Adrenal gland (tissue), 19 donors: ENCODE results near the gene NUTM1. TPM values are rescaled to one million over a fixed set of nuclear protein-coding genes. Genes with fewer than 3 reads are reported as not detected.

Source experiments
- DNase-seq, 7 donors: peaks; one replicate each; pipeline ENCODE4 v3.0.0-alpha.2; 2019 to 2020
- H3K27ac ChIP-seq, 5 donors: fragments of 200-600 bp; sonication (generic) in 4 of 5; 1 replicate in 3 of 5; 2 replicates in 2 of 5; pipeline versions ENCODE4 v1.5.1 to v1.8.0; 2016 to 2020; ENCODE audit warnings: mild to moderate bottlenecking in 1 of 5
- H3K27me3 ChIP-seq: fragments of 200-600 bp; 2 replicates; pipeline ENCODE4 v1.8.0; 2021
- H3K36me3 ChIP-seq, 2 donors: fragments of 200-600 bp; replicated peaks in 1 of 2; 1 replicate in 1 of 2; 2 replicates in 1 of 2; pipeline versions ENCODE4 v1.5.1 to v1.8.0; 2018 to 2022
- H3K4me1 ChIP-seq, 2 donors: fragments of 200-600 bp; replicated peaks in 1 of 2; 1 replicate in 1 of 2; 2 replicates in 1 of 2; pipeline versions ENCODE4 v1.5.1 to v1.8.0; 2018 to 2021
- H3K4me3 ChIP-seq, 4 donors: fragments of 200-600 bp; sonication (generic) in 3 of 4; one replicate each; pipeline ENCODE4 v1.5.1; 2016 to 2018
- H3K9me3 ChIP-seq, 3 donors: fragments of 200-600 bp; sonication (generic) in 1 of 3; replicated peaks in 1 of 3; 1 replicate in 2 of 3; 2 replicates in 1 of 3; pipeline versions ENCODE4 v1.5.1 to v1.8.0; 2016 to 2021
- POLR2A ChIP-seq, 2 donors: fragments of 450-650 bp; IDR thresholded peaks; one replicate each; pipeline ENCODE4 v1.6.1; 2017; ENCODE audit warnings: antibody characterized with exemption in 2 of 2, mild to moderate bottlenecking in 2 of 2, moderate library complexity in 1 of 2
- WGBS, 4 donors: extraction: QIAGEN DNeasy Blood & Tissue Kit in 2 of 4; methylation state at CpG; one replicate each; pipeline versions ENCODE4 v1.1.5 to v1.1.7; 2013 to 2017; 5-methylcytosine and 5-hydroxymethylcytosine counted together
- intact Hi-C, 2 donors: fragments of 100-400 bp; cut with DNase I; formaldehyde crosslinking; loops; one replicate each; pipeline versions ENCODE4 v1.14.1 to v1.15.0; 2022 to 2023
- long read RNA-seq, 10 donors: library from polyadenylated mRNA in 3 of 10; unstranded in 2 of 10; stranded (forward) in 1 of 10; transcript quantifications; one replicate each; pipeline ENCODE4 v2.0.0 and lab custom pipeline, GENCODE V29; 2021 to 2026
- polyA plus RNA-seq, 3 donors: library from polyadenylated mRNA; stranded (reverse); fragments of 200-250 nt in 2 of 3; fragments of 350-450 nt in 1 of 3; fragmentation: Illumina TruSeq in 1 of 3; extraction: RNeasy Lipid Tissue Mini Kit (QIAGEN cat#74804) in 1 of 3; gene quantifications; one replicate each; pipeline ENCODE4 v1.2.3, GENCODE V29; 2013 to 2014
- total RNA-seq, 9 donors: library from RNA; depleted of rRNA in 4 of 9; stranded (reverse); fragments of >200 nt in 4 of 9; fragments of 120-200 nt in 1 of 9; fragmentation: NEBNext Ultra II Directional in 1 of 9; extraction: Animal tissue kit (Norgen Biotek cat#: 25700) in 1 of 9; gene quantifications; one replicate each; pipeline versions ENCODE4 v1.1.0 to v1.2.4, GENCODE V29; 2013 to 2023
- TF ChIP-seq, protein P1 (sequence below), 6 experiments: fragments of 450-650 bp in 4 of 6; fragments of 200-600 bp in 2 of 6; sonication (generic) in 1 of 6; IDR thresholded peaks; 1 replicate in 5 of 6; 2 replicates in 1 of 6; pipeline versions ENCODE4 v1.5.1 to v1.8.0; 2016 to 2021; ENCODE audit warnings: antibody characterized with exemption in 6 of 6, mild to moderate bottlenecking in 2 of 6, moderate library complexity in 1 of 6
- donor health status: healthy with polysubstance abuse.
- donor health status: Bipolar disorder and iron deficiency.
- donor health status: DM: yes; HTN: yes; CAD: no.
- donor health status: DM: no; HTN: no; CAD: no.
- donor health status: DM: no; HTN: no; CAD: no.
- donor health status: DM: yes; HTN: yes; CAD: no.

Gene NUTM1, protein sequence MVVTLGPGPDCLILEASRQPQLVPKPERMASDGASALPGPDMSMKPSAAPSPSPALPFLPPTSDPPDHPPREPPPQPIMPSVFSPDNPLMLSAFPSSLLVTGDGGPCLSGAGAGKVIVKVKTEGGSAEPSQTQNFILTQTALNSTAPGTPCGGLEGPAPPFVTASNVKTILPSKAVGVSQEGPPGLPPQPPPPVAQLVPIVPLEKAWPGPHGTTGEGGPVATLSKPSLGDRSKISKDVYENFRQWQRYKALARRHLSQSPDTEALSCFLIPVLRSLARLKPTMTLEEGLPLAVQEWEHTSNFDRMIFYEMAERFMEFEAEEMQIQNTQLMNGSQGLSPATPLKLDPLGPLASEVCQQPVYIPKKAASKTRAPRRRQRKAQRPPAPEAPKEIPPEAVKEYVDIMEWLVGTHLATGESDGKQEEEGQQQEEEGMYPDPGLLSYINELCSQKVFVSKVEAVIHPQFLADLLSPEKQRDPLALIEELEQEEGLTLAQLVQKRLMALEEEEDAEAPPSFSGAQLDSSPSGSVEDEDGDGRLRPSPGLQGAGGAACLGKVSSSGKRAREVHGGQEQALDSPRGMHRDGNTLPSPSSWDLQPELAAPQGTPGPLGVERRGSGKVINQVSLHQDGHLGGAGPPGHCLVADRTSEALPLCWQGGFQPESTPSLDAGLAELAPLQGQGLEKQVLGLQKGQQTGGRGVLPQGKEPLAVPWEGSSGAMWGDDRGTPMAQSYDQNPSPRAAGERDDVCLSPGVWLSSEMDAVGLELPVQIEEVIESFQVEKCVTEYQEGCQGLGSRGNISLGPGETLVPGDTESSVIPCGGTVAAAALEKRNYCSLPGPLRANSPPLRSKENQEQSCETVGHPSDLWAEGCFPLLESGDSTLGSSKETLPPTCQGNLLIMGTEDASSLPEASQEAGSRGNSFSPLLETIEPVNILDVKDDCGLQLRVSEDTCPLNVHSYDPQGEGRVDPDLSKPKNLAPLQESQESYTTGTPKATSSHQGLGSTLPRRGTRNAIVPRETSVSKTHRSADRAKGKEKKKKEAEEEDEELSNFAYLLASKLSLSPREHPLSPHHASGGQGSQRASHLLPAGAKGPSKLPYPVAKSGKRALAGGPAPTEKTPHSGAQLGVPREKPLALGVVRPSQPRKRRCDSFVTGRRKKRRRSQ
- under 1 TPM in 1 of 9 donors, not detected in 8; 0.22 TPM for total RNA-seq
- under 1 TPM in 1 of 3 donors, not detected in 2; 0.05 TPM for polyA plus RNA-seq
- long read RNA-seq, donor 1, result 0 reads
- long read RNA-seq, donor 2, result 0 reads
- long read RNA-seq, donor 3, partial matches to known transcripts, result 5 of 5 reads
- long read RNA-seq, donor 3, other reads (novel, unspliced or antisense), result 0 of 5 reads
- long read RNA-seq, donor 4, result 0 reads
- long read RNA-seq, donor 5, result 0 reads
- long read RNA-seq, donor 6, result 0 reads
- long read RNA-seq, donor 7, result 0 reads
- long read RNA-seq, donor 8, result 0 reads
- long read RNA-seq, donor 9, result 0 reads
- long read RNA-seq, donor 10, result 0 reads

DNA sequence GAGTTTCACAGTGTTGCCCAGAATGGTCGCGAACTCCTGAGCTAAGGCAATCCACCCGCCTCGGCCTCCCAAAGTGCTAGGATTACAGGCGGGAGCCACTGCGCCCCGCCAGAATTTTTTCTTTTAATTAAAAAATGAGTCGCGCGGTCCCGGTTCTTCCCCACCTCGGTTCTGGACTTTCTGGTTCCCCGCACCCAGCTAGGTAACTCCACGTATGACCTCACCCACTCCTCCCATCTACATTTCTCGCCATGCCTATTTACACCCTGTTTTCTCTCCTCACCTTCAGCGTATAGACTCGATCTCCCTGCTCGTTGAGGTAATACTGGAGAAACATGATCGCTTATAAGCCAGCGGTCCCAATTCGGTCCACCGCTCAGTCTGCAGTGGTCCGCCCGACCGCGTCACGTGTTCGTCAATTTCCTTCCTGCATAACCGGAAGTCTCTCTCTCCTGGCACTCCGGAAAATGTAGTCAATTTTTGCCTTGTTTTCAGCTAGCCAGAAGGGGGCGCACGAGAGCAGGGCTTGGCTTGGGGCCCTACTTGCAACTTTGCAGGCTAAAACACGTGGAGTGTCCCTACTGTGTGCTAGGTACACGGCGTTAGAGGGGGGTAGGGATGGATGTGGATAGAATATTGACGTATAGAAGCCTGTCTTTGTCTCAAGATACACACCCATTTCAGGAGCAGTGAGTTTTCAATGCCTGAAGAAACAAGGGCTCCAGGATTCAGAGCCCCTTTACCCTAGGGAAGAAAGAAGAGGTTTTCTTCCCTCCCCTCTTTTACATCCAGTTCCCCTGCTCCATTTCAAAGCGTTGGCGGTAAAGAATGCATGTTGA is at the start of gene NUTM1, which contains the start of gene NOP10:
NUTM1 (plus strand) TSS at position 579 of the 839 bp plus-strand sequence. CDS start 382 bp downstream, outside the sequence.
NOP10 (minus strand) TSS at position 400 of the 839 bp plus-strand sequence; CDS start at position 337, 63 bp downstream.
- Histone ChIP-seq H3K9me3 (no peaks in the 10 kb centered on the region), H3K4me3 (peak within 1 kb of the TSS; percentile 6 to 84 (median 62)), H3K4me1 (peaks cover 5 to 10% of the 10 kb centered on the region in 2 donors), H3K27me3 (no peaks in the 10 kb centered on the region), H3K27ac (peak within 1 kb of the TSS; percentile 78 to 93 (median 90)), H3K36me3 (peaks cover 0 to 9% of the 10 kb centered on the region in 2 donors)
- WGBS, 4 donors, result 1% methylated on average over 34 to 38 of the region's 38 CpGs
- peak; percentile 91 to 96 (median 93) for DNase-seq
- TF ChIP-seq POLR2A (IDR thresholded peaks at IDR 0.05), result peak in 1 of 2 donors; percentile 68
- TF ChIP-seq, protein P1, sequence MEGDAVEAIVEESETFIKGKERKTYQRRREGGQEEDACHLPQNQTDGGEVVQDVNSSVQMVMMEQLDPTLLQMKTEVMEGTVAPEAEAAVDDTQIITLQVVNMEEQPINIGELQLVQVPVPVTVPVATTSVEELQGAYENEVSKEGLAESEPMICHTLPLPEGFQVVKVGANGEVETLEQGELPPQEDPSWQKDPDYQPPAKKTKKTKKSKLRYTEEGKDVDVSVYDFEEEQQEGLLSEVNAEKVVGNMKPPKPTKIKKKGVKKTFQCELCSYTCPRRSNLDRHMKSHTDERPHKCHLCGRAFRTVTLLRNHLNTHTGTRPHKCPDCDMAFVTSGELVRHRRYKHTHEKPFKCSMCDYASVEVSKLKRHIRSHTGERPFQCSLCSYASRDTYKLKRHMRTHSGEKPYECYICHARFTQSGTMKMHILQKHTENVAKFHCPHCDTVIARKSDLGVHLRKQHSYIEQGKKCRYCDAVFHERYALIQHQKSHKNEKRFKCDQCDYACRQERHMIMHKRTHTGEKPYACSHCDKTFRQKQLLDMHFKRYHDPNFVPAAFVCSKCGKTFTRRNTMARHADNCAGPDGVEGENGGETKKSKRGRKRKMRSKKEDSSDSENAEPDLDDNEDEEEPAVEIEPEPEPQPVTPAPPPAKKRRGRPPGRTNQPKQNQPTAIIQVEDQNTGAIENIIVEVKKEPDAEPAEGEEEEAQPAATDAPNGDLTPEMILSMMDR (IDR thresholded peaks at IDR 0.05), result peak; percentile 94 to 98 (median 97)
- intact Hi-C loops, result loop anchor here in 1 of 2 donors (10.0 kb wide), 1 partner anchor 242 kb away; the partner anchor contains the start of gene GOLGA8B

DNA sequence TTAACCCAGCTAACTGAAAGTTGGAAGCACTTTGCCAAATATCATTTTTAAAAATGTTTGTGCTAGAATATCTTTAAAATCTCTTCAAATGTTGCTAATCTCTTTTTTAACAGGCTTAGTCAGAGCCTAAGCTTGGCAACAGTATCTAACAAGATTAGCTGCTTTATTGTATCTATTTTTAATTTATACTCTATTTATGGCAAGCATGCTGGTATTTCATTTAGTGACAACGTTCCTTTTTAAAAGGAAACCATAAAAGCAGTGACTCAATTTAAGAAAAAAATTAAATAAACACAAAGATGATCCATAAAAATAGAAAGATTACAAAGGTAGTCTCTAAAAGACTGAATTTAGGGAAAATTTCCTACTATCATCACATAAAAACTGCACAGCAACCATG is 46.1 kb upstream of the NUTM1 start:
- intact Hi-C loops, result no loop called here
- peak overlapping the region in 1 of 5 donors; percentile 33 for H3K27ac ChIP-seq
- DNase-seq, result no peak
- H3K27me3 ChIP-seq, result no peaks in the 10 kb centered on the region
- no peak overlapping the region for H3K4me3 ChIP-seq
- TF ChIP-seq, protein P1 (IDR thresholded peaks at IDR 0.05), result no peak
- no peak for TF ChIP-seq POLR2A (IDR thresholded peaks at IDR 0.05)
- H3K9me3 ChIP-seq, result no peaks in the 10 kb centered on the region
- 0 to 10% (median 1%) methylated on average over 1 of the region's 1 CpG for WGBS, 4 donors
- H3K4me1 ChIP-seq, result peaks cover 0 to 12% of the 10 kb centered on the region in 2 donors
- no peaks in the 10 kb centered on the region for H3K36me3 ChIP-seq

DNA sequence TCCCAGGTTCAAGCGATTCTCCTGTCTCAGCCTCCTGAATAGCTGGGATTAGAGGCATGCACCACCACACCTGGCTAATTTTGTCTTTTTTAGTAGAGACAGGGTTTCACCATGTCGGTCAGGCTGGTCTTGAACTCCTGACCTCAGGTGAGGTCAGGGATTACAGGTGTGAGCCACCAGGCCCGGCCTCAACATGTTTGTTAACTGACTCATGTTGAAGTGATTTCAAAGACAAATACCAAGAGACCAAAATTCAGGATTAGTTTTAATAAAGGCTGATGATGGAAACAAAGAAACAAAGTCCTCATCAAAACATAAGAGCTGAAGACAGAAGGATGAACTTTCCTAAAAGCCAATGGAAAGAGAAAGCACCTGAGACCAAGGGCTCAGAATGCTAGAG is 42.1 kb upstream of the NUTM1 start:
- H3K9me3 ChIP-seq, result no peaks in the 10 kb centered on the region
- WGBS, 4 donors, result 78 to 98% (median 95%) methylated on average over 3 of the region's 3 CpGs

More for the DNA sequence above, 42.1 kb upstream of the NUTM1 start:
- H3K4me3 ChIP-seq, result no peak overlapping the region
- no peak for TF ChIP-seq POLR2A (IDR thresholded peaks at IDR 0.05)
- TF ChIP-seq, protein P1 (IDR thresholded peaks at IDR 0.05), result no peak
- no peaks in the 10 kb centered on the region for H3K27me3 ChIP-seq
- H3K36me3 ChIP-seq, result no peaks in the 10 kb centered on the region
- H3K4me1 ChIP-seq, result peaks cover 0 to 12% of the 10 kb centered on the region in 2 donors
- intact Hi-C loops, result no loop called here
- no peak for DNase-seq
- H3K27ac ChIP-seq, result no peak overlapping the region
